ENCODE measurements around the gene AADACL2.

Gene AADACL2

DNA sequence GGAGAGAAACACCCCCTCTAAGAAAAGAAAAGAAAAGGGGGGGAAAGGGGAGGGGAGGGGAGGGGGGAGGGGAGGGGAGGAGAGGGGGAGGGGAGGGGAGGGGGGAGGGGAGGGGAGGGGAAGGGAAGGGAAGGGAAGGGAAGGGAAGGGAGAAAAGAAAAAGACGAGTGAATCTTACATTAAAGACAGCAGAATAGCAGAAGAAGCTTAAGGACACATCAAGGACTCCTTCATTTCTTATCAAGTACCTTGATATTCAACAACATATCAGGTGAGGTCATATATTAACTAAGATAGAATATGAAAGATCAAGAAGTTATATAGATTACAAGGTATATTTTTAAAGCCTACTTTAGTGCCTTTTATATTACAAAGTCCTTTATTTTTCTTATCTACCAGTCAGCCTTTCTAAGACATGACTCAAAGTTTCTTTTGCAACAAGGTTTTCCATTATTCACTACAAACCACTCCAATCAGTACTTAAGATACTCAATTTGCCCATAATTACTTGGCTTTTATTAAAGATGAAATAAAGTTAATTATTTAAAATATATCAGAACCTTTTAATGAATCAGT is 62.5 kb downstream of the AADACL2 start:
- in situ Hi-C loops (cut with HindIII; ENCODE audit: low sequenced_read_pairs), result loop anchor here (25.0 kb wide), 1 partner anchor 841 kb away; no protein-coding TSS in a partner anchor

DNA sequence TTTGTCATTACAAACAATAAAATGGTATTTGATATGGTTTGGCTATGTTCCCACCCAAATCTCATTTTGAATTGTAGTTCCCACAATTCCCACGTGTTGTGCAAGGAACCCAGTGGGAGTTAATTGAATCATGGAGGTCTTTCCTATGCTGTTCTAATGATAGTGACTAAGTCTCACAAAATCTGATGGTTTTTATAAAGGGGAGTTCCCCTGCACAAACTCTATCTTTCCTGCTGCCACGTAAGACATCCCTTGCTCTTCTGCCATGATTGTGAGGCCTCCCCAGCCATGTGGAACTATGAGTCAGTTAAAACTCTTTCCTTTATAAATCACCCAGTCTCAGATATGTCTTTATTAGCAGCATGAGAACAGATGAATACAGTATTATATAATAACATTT is 64.7 kb downstream of the AADACL2 start:
- in situ Hi-C loops (cut with HindIII; ENCODE audit: low sequenced_read_pairs), result loop anchor here (25.0 kb wide), 1 partner anchor 839 kb away; no protein-coding TSS in a partner anchor

DNA sequence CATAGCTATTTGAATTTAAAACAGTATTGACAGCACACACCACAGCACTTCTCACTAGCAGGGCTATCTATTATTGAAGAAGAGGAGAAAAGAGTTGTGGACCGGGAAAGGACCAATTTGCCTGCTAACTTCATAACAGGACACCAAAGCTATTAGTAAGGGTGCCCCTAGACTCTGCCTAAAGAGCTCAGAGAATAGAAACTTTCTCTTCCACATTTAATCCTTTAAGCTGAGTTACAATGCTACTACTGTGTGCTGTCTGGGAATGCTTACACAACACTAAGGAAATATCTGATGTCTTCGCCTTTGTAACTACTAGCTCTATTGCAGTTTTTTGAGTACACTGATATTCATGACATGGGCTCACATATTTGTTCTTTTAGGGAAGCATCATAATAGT is 66.7 kb downstream of the AADACL2 start:
- in situ Hi-C loops (cut with HindIII; ENCODE audit: low sequenced_read_pairs), result no loop called here

DNA sequence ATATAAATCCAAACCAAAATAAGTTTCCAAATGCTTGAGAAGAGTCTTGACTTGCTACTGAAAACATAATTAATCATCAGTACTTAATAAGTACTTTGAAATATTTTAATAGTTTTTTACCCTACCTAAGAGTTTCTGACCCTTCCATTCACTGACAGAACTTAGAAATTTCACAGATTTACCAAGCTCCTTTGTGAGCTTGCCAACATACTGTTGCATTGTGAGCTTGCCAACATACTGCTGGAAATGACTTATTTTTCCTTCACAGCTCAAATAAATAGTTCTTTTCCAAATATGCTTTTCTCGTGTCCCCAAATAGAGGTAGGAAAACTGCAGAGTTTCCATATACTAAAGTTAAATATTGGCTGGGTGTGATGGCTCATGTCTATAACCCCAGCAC is 70.5 kb downstream of the AADACL2 start:
- in situ Hi-C loops (cut with HindIII; ENCODE audit: low sequenced_read_pairs), result no loop called here

DNA sequence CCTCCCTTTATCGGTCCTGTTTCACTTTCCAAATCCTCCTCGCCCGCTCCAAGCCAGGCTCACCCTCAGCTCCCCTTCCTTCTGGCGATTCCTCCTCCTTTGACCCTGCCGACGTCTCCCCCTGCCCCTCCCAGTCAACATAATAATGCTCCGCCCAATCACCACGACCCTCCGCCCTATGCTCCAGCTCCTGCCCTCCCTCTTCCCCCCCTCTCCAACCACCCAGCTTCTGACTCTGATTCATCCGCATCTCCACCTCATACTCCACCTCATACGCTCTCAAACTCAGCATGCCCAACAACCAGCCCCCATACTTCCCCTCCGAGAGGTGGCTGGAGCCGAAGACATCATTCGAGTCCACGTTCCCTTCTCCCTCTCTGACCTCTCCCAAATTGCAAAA is 73.1 kb downstream of the AADACL2 start:
- in situ Hi-C loops (cut with HindIII; ENCODE audit: low sequenced_read_pairs), result no loop called here
